Medulla oblongata (tissue), 1 donor: ENCODE results near the gene SLC17A5.
"Not testable (repeated sequence)": the region's sequence is repeated elsewhere in the genome, so short reads cannot be mapped to it uniquely, and the experiment has no call there.

ENCODE experiments used
- DNase-seq: peaks from one replicate; pipeline ENCODE4 v3.0.0-alpha.2; 2015; ENCODE audit errors: extremely low spot score

Gene SLC17A5

GRCh38 chr6:73653571-73654424, at the start of gene SLC17A5:
Gene SLC17A5, minus strand, starts transcription at chr6:73653992. Its CDS starts 106 bp downstream, at chr6:73653886.
- peak; percentile 96 for DNase-seq

DNA sequence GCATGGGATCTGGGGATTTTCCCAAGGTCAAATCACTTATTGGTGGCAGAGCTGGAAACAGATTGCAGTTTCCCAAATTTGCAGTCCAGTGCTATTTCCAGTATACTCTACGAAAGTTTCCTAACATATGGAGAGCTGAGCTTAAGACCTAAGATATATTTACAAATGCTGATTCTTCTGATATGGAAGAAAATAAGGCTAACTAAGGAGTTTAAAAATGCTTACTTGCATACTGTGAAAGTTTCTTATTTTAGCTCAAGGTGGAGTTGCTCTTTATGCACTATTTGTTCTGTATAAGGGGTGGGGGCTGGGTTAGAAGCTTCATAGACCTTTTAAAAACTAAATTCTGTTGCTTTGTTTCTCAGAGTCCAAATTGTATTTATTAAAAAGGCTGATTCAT, 49.7 kb upstream of the SLC17A5 start:
- no peak for DNase-seq

GRCh38 chr6:73702444-73702843, 48.7 kb upstream of the SLC17A5 start:
- no peak for DNase-seq

- no peak for DNase-seq
These were observed 46.1 kb upstream of the SLC17A5 start for GRCh38 chr6:73699676-73700459.

DNA sequence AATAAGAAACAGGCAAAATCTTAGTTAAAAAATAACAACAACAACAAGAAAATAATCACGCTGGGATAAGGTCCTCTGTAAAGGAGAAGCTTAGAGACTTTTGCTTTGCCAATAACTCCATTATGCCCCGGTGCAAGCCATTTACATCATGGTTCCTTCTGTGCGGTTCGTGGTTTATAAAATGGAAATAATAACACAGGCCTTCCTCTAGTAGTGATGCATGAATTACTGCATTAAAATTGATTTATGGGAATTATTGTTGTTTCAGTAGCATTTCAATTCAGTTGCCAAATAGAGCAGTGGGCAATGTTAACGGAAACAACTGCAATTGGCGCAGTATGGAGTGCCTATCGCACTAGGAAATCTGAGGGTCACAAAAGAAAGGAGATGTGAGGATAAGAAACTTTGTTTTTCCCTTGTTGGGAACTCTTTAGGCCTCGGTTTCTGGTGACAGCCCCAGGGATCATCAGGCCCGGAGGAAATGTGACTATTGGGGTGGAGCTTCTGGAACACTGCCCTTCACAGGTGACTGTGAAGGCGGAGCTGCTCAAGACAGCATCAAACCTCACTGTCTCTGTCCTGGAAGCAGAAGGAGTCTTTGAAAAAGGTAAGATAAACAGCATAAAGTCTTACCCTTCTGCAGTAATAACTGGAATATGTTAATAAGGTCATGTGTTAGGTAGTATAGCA, 43.3 kb upstream of the SLC17A5 start:
- no peak for DNase-seq

DNA sequence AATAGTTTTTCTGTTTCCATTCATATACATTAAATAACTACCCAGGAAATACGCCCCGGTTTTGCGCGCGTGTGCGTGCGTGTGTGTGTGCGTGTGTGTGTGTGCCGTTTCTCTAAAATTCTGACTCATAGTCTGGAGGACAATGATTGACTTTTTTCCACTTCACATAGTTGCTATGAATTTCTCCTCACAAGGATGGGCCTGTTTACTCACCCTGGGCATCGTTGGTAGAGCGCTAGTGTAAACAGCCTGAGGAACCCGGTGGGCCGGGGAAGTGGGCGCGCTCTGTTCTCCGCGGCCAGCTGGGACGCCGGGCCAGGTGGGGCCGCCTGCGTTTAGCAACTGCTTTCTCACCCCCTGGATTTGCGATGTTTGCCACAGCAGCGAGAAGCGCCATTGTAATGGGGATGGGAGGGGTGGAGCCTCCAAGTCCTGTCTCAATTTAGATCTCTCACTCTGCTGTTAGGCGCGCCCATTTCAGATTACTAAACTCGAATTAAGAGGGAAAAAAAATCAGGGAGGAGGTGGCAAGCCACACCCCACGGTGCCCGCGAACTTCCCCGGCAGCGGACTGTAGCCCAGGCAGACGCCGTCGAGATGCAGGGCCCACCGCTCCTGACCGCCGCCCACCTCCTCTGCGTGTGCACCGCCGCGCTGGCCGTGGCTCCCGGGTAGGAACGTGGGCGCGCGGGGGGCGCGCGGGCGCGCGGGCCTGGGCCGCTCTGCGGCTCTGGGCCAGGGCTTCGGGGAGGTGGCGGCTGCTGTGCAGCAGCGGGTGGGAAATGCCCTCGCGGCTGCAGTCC, 42.0 kb upstream of the SLC17A5 start, which contains the start of gene CD109:
TSS of gene CD109 (plus strand) at position 585 of the 803 bp plus-strand sequence. CDS start at position 598, 13 bp downstream.
- peak; percentile 12 for DNase-seq

DNA sequence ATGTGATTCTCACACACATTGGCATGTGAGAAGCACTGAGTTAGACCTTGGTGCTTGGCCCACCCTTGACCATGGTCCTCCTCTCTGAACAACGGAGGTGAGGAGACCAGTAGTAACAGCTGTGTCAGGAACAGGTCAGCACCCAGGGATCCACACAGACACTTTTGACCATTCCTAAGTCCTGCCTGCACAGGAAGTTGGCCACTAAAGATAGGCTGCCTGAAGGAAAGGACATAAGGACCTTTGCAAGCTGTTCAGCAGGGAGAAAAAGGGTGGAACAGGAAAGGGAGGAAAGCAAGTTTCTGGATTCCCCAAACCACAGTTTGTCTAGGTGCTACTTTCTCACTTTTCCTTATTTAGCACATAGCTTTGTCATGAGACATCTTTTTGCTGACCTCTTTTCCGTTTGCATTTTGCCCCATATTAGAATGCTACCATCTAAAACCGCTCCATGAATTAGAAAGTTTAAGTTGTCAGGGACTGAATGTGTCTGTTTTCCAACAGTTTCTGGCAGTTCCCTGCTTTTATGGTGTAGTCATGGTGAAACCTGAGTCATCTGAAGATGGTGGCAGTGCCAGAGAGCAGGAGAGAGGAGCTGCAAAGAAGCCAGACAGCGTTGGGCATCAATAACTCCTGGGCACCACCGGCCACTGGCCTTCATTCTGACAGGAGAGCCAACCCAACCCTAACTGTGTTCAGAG, 41.1 kb upstream of the SLC17A5 start:
- DNase-seq = peak; percentile 71

DNA sequence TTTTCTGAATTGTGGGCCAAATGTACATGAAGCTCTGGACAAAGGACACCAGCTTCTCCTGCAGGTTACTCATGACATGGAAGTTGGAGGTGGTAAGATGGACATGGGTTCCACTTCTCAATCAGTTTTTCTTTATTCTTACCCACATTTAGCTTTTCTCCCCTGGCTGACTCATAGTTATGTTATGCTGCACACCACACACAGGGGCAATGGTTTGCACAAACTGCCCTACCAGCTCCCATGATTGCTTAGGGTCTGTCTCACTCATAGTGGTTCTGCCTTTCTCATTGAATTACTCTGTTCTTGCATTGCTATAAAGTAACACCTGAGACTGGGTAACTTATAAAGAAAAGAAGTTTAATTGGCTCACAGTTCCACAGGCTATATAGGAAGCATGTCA, 37.7 kb upstream of the SLC17A5 start:
- no peak for DNase-seq

- no peak for DNase-seq
These were observed 36.3 kb upstream of the SLC17A5 start for GRCh38 chr6:73690056-73690455.

GRCh38 chr6:73688351-73688750, 34.6 kb upstream of the SLC17A5 start:
- DNase-seq = no peak

DNA sequence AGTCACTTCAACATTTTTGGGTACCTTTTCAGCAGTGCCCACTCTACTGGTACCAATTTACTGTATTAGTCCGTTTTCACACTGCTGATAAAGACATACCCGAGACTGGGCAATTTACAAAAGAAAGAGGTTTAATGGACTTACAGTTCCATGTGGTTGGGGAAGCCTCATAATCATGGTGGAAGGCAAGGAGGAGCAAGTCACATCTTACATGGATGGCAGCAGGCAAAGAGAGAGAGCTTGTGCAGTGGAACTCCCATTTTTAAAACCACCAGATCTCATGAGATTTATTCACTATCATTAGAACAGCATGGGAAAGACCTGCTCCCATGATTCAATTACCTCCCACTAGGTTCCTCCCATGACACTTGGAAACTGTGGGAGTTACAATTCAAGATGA, 29.8 kb upstream of the SLC17A5 start:
- DNase-seq = not testable (repeated sequence)

- DNase-seq = no peak
These were observed 26.6 kb upstream of the SLC17A5 start for GRCh38 chr6:73680289-73680918.

GRCh38 chr6:73679846-73680245, 26.1 kb upstream of the SLC17A5 start:
- DNase-seq = not testable (repeated sequence)

DNA sequence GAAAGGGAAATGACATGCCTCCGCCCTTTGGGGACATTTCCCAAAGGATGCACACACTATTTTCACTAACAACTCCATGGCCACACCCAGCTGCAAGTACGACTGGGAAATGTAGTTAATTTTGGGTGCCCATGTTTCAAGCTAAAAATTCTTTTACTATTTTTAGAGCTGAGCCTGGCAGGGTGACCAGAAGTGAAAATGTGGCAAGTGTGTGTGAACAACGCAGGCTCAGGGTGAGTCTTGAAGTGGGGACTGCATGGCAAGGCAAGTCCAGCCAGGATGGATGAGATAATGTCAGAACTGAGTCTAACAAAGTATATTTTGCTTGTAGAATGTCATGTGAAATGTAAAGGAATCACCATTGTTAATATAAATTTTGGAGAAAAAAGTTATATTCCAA, 25.2 kb upstream of the SLC17A5 start:
- DNase-seq = no peak

DNA sequence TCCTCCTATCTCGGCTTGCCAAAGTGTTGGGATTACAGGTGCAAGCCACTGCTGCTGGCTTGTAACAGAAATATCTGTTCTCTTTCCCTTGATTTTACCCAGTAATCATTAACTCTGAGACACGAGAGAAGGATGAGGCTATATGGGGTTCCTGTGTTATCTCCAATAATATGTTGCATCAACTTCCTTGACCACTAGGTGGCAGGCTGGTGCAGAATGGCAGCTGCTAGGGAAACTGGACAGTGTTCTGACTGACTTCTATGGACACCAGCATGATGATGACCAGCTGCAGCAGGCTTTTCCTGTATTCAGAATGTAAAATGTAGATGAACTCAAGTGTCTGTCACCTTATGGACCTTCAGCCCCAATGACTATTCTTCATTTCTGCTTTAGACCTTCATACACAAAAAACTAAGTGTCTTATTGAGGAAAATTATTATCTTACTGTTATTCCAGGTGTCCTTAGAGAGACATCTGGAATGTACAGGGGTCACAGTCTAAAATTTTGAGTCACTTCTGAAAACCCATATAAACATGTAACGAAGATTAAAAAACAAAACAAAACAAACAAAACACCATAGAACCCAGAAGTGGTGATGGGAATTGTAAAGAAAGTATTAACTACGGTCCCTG, 21.8 kb upstream of the SLC17A5 start:
- DNase-seq = peak; percentile 92

GRCh38 chr6:73671911-73672685, 18.3 kb upstream of the SLC17A5 start:
- DNase-seq = no peak

DNA sequence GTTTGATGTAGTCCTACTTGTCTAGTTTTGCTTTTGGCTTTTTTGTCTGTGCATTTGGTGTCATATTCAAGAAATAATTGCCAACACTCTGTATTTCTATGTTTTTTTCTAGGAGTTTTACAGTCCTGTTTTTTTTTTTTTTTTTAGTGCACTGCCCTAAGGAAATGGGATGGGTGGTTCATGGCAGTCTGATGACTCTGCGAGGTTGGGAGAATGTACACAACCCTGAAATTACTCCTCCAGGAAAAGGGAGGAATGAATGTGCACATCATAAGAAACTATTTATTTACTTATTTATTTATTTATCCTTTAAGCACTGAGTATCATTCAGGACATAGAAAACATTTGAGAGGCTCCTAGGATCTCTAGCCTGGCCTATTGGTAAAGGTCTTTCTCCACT, 15.2 kb upstream of the SLC17A5 start:
- no peak for DNase-seq

DNA sequence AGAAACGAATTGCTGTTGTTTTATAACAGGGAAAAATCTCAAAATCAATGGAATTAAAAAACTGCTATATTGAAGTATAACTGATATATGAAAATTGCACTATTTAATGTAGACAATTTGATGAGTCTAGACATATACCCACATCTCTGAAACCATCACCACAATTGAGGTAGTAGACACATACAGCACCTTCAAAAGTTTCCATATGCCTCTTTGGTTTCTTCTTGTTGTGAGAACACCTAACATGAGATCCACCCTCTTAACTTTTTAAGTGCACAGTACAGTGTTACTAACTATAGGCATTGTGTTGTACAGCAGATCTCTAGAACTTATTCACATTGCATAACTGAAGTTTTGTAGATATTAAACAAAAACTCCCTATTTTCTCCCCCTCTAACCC, 14.0 kb upstream of the SLC17A5 start:
- DNase-seq = no peak

DNA sequence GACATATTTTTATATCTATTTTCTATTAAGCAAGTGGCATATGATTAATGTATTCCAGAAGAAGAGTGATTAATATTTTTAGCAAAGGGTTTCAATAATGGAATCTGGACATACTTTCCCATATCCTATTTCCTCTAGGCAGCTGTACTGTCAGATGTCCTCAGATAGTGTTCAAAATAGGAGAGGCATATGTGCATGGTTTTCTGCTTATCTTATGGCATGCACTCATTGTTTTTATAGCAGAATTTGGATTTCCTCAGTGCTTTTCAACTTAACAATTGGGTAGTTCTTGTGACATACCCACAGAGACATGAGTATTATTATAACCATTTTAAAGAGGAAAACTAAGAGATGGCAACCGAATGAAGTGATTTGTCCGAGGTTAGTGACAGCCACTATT, 12.6 kb upstream of the SLC17A5 start:
- no peak for DNase-seq
